HepG2 (cell line): Measurements from ENCODE around the gene RILP. TPM values are rescaled to one million over a fixed set of nuclear protein-coding genes. Genes with fewer than 3 reads are reported as not detected.
A peak's percentile ranks its signal among the peaks of the same experiment; 100 is the strongest.

Experiments used
- DNMT3B ChIP-seq: conservative IDR thresholded peaks from 2 replicates; pipeline ENCODE4 v1.6.1; 2016; ENCODE audit warnings: missing biosample characterization, control low read depth
- GPN1 ChIP-seq: sonication (generic); formaldehyde crosslinking; IDR thresholded peaks from 2 replicates; pipeline ENCODE4 v1.5.1; 2020; ENCODE audit warnings: missing genetic modification reagents, borderline replicate concordance
- KAT8 ChIP-seq: IDR thresholded peaks from 2 replicates; pipeline ENCODE4 v1.6.1; 2016; ENCODE audit warnings: missing genetic modification reagents, missing compliant biosample characterization
- MAF1 ChIP-seq: sonication (generic); formaldehyde crosslinking; IDR thresholded peaks from 2 replicates; pipeline ENCODE4 v1.5.0; 2020; ENCODE audit warnings: missing genetic modification reagents, borderline replicate concordance
- PCBP1 ChIP-seq: fragments of 200-400 bp; formaldehyde crosslinking; IDR thresholded peaks from 2 replicates; pipeline ENCODE4 v1.6.1; 2017; ENCODE audit warnings: mild to moderate bottlenecking, low read depth, low read length, borderline replicate concordance
- RNF2 ChIP-seq: fragments of 450-650 bp; conservative IDR thresholded peaks from 2 replicates; pipeline ENCODE4 v1.6.1; 2016; ENCODE audit warnings: low read depth
- SATB2 ChIP-seq: sonication (generic); formaldehyde crosslinking; IDR thresholded peaks from 2 replicates; pipeline ENCODE4 v1.5.0; 2020; ENCODE audit warnings: missing genetic modification reagents
- SMARCE1 ChIP-seq: fragments of 450-650 bp; IDR thresholded peaks from 2 replicates; pipeline ENCODE4 v1.6.1; 2017; ENCODE audit warnings: borderline replicate concordance
- SUZ12 ChIP-seq: fragments of 150-350 bp; IDR thresholded peaks from 2 replicates; pipeline ENCODE4 v1.6.1; 2014; ENCODE audit warnings: low read depth, low read length
- TRIM24 ChIP-seq: sonication (generic); formaldehyde crosslinking; IDR thresholded peaks from 2 replicates; pipeline ENCODE4 v1.8.0; 2022; ENCODE audit warnings: mild to moderate bottlenecking, missing genetic modification reagents
- ZC3H4 ChIP-seq: sonication (generic); formaldehyde crosslinking; IDR thresholded peaks from 2 replicates; pipeline ENCODE4 v1.4.0; 2020; ENCODE audit warnings: missing genetic modification reagents, borderline replicate concordance
- ZMYM2 ChIP-seq: sonication (generic); formaldehyde crosslinking; IDR thresholded peaks from 2 replicates; pipeline ENCODE4 v1.8.0; 2022; ENCODE audit warnings: mild to moderate bottlenecking, missing genetic modification reagents
- ZNF382 ChIP-seq: sonication (generic); formaldehyde crosslinking; IDR thresholded peaks from 2 replicates; pipeline ENCODE4 v1.5.0; 2020; ENCODE audit warnings: missing genetic modification reagents, mild to moderate bottlenecking, borderline replicate concordance
- ZNF75D ChIP-seq: sonication (generic); formaldehyde crosslinking; IDR thresholded peaks from 2 replicates; pipeline ENCODE4 v1.8.1; 2023; ENCODE audit warnings: missing genetic modification reagents, mild to moderate bottlenecking, borderline replicate concordance
- ZNF782 ChIP-seq: sonication (generic); formaldehyde crosslinking; IDR thresholded peaks from 2 replicates; pipeline ENCODE4 v1.4.0; 2020; ENCODE audit warnings: missing genetic modification reagents, mild to moderate bottlenecking, borderline replicate concordance
- polyA plus RNA-seq, 8 experiments: library from polyadenylated mRNA; depleted of rRNA in 3 of 8; stranded (reverse) in 7 of 8; unstranded in 1 of 8; fragments of >200 nt; fragmentation: Illumina TruSeq in 4 of 8; extraction: Trizol in 4 of 8; gene quantifications; 2 replicates each; pipeline versions ENCODE4 v1.2.1 to v1.2.3, GENCODE V29; 2011 to 2016; ENCODE audit warnings: low read depth in 4 of 8, missing spikeins in 1 of 8, mixed read lengths in 1 of 8; ENCODE audit not compliant: insufficient read depth in 1 of 8
- total RNA-seq, 5 experiments: library from RNA; depleted of rRNA; stranded (reverse); fragments of >200 nt; fragmentation: Illumina TruSeq; extraction: Trizol; gene quantifications; 2 replicates each; pipeline ENCODE4 v1.2.3, GENCODE V29; 2016; ENCODE audit warnings: low read depth in 1 of 5
- TF ChIP-seq, protein P1 (sequence below): sonication (generic); formaldehyde crosslinking; conservative IDR thresholded peaks from 2 replicates; pipeline ENCODE4 v1.8.0; 2022; ENCODE audit warnings: missing genetic modification reagents
- TF ChIP-seq, protein P2 (sequence below): sonication (generic); formaldehyde crosslinking; IDR thresholded peaks from 2 replicates; pipeline ENCODE4 v1.4.0; 2020; ENCODE audit warnings: missing genetic modification reagents
- TF ChIP-seq, protein P3 (sequence below): fragments of 450-650 bp; IDR thresholded peaks from 2 replicates; pipeline ENCODE4 v1.6.1; 2017
- TF ChIP-seq, protein P4 (sequence below): sonication (generic); formaldehyde crosslinking; IDR thresholded peaks from 2 replicates; pipeline ENCODE4 v1.4.0; 2020; ENCODE audit warnings: missing genetic modification reagents

RILP gene
- total and polyA plus RNA-seq, 2 of the 13 experiments (the other 11 are each of a cell fraction or from before 2014, with no cell fraction given): 6.6 to 8.1 TPM

DNA sequence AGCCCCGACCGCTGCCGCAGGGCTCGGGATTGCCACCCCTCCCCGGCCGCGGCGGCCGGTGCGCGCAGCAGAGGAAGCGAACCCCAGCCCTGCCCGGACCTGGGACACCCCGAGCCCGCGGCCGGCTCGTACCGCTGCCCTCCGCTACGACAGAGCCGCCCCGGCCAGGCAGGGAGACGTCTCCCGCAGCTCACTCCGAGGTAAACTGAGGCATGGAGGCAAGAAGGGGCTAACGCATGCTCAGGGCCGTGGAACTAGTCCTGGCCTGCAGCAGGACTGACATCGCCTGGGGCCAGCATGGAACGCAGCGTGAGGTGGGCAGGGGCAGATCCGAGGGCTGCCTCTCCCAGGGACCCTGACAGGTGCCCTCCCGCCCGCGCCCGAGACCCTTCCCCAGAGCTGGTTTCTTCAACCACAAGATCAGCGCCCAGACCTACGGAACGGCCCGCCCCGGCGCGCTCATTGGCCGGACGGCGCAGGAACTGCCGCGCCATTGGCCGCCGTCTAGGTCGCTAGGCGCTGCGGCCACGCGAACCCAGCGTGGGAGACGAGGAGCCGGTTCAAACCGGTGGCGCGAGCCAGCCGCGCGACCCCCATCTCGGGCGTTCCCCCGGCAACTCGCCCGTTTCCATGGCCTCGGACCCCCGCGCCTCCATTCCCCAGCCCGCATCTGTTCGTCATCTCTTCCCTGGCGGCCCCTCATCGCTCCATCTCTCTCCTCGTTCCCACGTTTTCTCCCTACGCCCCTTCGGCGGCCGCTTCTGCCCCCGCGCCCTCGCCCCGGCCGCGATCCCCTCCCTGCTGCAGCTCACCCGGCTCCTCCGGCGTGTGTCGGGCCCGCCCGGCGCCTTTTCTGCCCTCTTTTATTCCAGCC, 21.4 kb downstream of the RILP start, which contains the start of gene SLC43A2 (continued):
- TF ChIP-seq, protein P1, sequence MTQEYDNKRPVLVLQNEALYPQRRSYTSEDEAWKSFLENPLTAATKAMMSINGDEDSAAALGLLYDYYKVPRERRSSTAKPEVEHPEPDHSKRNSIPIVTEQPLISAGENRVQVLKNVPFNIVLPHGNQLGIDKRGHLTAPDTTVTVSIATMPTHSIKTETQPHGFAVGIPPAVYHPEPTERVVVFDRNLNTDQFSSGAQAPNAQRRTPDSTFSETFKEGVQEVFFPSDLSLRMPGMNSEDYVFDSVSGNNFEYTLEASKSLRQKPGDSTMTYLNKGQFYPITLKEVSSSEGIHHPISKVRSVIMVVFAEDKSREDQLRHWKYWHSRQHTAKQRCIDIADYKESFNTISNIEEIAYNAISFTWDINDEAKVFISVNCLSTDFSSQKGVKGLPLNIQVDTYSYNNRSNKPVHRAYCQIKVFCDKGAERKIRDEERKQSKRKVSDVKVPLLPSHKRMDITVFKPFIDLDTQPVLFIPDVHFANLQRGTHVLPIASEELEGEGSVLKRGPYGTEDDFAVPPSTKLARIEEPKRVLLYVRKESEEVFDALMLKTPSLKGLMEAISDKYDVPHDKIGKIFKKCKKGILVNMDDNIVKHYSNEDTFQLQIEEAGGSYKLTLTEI (CRISPR knock-in tag): no peak
- TF ChIP-seq GPN1 (CRISPR knock-in tag): no peak
- TF ChIP-seq DNMT3B (CRISPR knock-in tag): no peak
- no peak for TF ChIP-seq PCBP1
- no peak for TF ChIP-seq ZNF782
- TF ChIP-seq ZC3H4 (CRISPR knock-in tag): no peak
- no peak for TF ChIP-seq SATB2
- TF ChIP-seq ZMYM2 (CRISPR knock-in tag): no peak
- TF ChIP-seq, protein P2, sequence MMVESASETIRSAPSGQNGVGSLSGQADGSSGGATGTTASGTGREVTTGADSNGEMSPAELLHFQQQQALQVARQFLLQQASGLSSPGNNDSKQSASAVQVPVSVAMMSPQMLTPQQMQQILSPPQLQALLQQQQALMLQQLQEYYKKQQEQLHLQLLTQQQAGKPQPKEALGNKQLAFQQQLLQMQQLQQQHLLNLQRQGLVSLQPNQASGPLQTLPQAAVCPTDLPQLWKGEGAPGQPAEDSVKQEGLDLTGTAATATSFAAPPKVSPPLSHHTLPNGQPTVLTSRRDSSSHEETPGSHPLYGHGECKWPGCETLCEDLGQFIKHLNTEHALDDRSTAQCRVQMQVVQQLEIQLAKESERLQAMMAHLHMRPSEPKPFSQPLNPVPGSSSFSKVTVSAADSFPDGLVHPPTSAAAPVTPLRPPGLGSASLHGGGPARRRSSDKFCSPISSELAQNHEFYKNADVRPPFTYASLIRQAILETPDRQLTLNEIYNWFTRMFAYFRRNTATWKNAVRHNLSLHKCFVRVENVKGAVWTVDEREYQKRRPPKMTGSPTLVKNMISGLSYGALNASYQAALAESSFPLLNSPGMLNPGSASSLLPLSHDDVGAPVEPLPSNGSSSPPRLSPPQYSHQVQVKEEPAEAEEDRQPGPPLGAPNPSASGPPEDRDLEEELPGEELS: no peak
- no peak for TF ChIP-seq SUZ12
- TF ChIP-seq KAT8 (CRISPR knock-in tag): no peak
- TF ChIP-seq SMARCE1: no peak
- no peak for TF ChIP-seq MAF1 (CRISPR knock-in tag)
- peak; percentile 86 for TF ChIP-seq RNF2
- no peak for TF ChIP-seq ZNF382 (CRISPR knock-in tag)
- TF ChIP-seq TRIM24 (CRISPR knock-in tag): no peak
- TF ChIP-seq, protein P3, sequence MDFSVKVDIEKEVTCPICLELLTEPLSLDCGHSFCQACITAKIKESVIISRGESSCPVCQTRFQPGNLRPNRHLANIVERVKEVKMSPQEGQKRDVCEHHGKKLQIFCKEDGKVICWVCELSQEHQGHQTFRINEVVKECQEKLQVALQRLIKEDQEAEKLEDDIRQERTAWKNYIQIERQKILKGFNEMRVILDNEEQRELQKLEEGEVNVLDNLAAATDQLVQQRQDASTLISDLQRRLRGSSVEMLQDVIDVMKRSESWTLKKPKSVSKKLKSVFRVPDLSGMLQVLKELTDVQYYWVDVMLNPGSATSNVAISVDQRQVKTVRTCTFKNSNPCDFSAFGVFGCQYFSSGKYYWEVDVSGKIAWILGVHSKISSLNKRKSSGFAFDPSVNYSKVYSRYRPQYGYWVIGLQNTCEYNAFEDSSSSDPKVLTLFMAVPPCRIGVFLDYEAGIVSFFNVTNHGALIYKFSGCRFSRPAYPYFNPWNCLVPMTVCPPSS: no peak
- TF ChIP-seq ZNF75D: no peak
- TF ChIP-seq, protein P4, sequence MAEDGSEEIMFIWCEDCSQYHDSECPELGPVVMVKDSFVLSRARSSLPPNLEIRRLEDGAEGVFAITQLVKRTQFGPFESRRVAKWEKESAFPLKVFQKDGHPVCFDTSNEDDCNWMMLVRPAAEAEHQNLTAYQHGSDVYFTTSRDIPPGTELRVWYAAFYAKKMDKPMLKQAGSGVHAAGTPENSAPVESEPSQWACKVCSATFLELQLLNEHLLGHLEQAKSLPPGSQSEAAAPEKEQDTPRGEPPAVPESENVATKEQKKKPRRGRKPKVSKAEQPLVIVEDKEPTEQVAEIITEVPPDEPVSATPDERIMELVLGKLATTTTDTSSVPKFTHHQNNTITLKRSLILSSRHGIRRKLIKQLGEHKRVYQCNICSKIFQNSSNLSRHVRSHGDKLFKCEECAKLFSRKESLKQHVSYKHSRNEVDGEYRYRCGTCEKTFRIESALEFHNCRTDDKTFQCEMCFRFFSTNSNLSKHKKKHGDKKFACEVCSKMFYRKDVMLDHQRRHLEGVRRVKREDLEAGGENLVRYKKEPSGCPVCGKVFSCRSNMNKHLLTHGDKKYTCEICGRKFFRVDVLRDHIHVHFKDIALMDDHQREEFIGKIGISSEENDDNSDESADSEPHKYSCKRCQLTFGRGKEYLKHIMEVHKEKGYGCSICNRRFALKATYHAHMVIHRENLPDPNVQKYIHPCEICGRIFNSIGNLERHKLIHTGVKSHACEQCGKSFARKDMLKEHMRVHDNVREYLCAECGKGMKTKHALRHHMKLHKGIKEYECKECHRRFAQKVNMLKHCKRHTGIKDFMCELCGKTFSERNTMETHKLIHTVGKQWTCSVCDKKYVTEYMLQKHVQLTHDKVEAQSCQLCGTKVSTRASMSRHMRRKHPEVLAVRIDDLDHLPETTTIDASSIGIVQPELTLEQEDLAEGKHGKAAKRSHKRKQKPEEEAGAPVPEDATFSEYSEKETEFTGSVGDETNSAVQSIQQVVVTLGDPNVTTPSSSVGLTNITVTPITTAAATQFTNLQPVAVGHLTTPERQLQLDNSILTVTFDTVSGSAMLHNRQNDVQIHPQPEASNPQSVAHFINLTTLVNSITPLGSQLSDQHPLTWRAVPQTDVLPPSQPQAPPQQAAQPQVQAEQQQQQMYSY: no peak
